Measurements from ENCODE around the gene INSRR. TPM values are rescaled to one million over a fixed set of nuclear protein-coding genes. Genes with fewer than 3 reads are reported as not detected.

The INSRR gene
- total RNA-seq, 1 donor from 2014 or later: 6.9 TPM

DNA sequence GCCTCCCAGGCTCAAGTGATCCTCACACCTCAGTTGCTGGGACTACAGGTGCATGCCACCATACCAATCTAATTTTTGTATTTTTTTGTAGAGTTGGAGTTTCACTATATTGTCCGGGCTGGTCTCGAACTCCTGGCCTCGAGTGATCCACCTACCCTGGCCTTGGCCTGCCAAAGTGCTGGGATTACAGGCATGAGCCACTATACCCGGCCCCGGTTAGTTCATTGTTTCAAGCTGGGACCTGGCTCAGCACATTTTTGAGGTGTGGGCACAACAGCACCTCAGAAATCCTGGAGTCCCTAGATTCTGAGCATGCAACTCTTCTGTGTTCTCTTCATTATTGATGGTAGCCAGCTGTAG is 63.6 kb downstream of the INSRR start:
- Mint-ChIP-seq H3K27me3 (ENCODE audit: unreplicated experiment) (no peaks in the 10 kb centered on the region), H3K36me3 (ENCODE audit: unreplicated experiment) (no peaks in the 10 kb centered on the region), H3K4me1 (ENCODE audit: low read depth, unreplicated experiment) (peaks cover 12% of the 10 kb centered on the region), H3K9me3 (ENCODE audit: unreplicated experiment) (no peaks in the 10 kb centered on the region), H3K4me3 (ENCODE audit: unreplicated experiment) (no peak overlapping the region), H3K27ac (ENCODE audit: unreplicated experiment) (no peak overlapping the region)
- TF ChIP-seq, protein P1, sequence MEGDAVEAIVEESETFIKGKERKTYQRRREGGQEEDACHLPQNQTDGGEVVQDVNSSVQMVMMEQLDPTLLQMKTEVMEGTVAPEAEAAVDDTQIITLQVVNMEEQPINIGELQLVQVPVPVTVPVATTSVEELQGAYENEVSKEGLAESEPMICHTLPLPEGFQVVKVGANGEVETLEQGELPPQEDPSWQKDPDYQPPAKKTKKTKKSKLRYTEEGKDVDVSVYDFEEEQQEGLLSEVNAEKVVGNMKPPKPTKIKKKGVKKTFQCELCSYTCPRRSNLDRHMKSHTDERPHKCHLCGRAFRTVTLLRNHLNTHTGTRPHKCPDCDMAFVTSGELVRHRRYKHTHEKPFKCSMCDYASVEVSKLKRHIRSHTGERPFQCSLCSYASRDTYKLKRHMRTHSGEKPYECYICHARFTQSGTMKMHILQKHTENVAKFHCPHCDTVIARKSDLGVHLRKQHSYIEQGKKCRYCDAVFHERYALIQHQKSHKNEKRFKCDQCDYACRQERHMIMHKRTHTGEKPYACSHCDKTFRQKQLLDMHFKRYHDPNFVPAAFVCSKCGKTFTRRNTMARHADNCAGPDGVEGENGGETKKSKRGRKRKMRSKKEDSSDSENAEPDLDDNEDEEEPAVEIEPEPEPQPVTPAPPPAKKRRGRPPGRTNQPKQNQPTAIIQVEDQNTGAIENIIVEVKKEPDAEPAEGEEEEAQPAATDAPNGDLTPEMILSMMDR (IDR thresholded peaks at IDR 0.05; ENCODE audit: partially characterized antibody, unreplicated experiment): no peak
- no peak for DNase-seq

DNA sequence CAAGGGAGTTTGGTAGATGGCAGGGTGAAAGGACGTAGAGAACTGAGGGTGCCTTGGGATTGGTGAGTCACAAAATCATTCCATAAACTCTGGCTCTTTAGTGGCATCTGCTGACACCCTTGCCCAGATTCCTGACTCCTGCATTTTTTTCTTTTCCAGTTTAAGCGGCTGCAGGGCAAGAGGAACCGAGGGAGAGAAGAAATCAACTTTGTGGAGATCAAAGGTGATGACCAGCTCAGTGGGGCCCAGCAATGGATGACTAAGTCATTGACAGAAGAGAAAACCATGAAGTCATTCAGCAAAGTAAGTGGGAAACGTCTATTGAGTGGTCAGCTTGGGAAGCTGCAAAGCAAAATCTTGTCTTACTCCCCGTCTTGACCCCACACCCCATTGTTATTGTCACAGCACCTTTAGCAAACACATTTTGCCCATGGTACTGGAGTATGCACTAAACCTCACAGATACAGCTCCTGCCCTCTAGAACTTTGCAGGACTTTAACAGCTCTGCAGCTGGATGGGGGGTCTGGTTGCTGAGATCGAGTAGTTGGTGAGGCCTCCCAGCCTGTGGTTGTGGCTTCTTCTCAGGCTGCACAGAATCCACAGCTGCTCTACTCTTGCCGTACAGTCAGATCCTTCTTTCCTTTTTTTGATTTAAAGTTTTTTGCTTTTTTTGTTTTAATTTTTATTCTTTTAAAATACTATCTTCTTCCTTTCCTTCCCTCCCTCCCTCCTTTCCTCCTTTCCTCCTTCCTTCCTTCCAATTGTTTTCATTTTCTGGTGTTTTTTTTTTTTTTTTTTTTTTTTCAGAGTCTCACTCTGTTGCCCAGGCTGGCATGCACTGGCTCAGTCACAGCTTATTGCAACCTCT is 64.2 kb downstream of the INSRR start:
- peaks cover 10% of the 10 kb centered on the region for H3K4me1 Mint-ChIP-seq (ENCODE audit: low read depth, unreplicated experiment)
- H3K27ac Mint-ChIP-seq (ENCODE audit: unreplicated experiment): no peak overlapping the region
- TF ChIP-seq, protein P1 (IDR thresholded peaks at IDR 0.05; ENCODE audit: partially characterized antibody, unreplicated experiment): no peak
- no peaks in the 10 kb centered on the region for H3K27me3 Mint-ChIP-seq (ENCODE audit: unreplicated experiment)
- no peaks in the 10 kb centered on the region for H3K36me3 Mint-ChIP-seq (ENCODE audit: unreplicated experiment)
- DNase-seq: no peak
- no peaks in the 10 kb centered on the region for H3K9me3 Mint-ChIP-seq (ENCODE audit: unreplicated experiment)
- no peak overlapping the region for H3K4me3 Mint-ChIP-seq (ENCODE audit: unreplicated experiment)

Other genes with a start within 250 kb of the INSRR start
- gene HAPLN2, start 239.7 kb downstream of the INSRR start, total RNA-seq (ENCODE audit: unreplicated experiment): 0.71 TPM
- gene BCAN, start 217.0 kb downstream of the INSRR start, total RNA-seq (ENCODE audit: unreplicated experiment): 10.3 TPM
- 375 TPM for gene NES, start 181.7 kb downstream of the INSRR start, total RNA-seq (ENCODE audit: unreplicated experiment)
- gene CRABP2, start 153.5 kb downstream of the INSRR start, total RNA-seq (ENCODE audit: unreplicated experiment): 2.4 TPM
- gene METTL25B, start 130.6 kb downstream of the INSRR start, total RNA-seq (ENCODE audit: unreplicated experiment): 27.1 TPM
- 32.6 TPM for gene ISG20L2, start 130.4 kb downstream of the INSRR start, total RNA-seq (ENCODE audit: unreplicated experiment)
- gene MRPL24, start 118.0 kb downstream of the INSRR start, total RNA-seq (ENCODE audit: unreplicated experiment): 25.1 TPM
- gene HDGF, start 107.4 kb downstream of the INSRR start, total RNA-seq (ENCODE audit: unreplicated experiment): 147 TPM
- 88.8 TPM for gene PRCC, start 91.6 kb downstream of the INSRR start, total RNA-seq (ENCODE audit: unreplicated experiment)
- gene SH2D2A, start 42.3 kb downstream of the INSRR start, total RNA-seq (ENCODE audit: unreplicated experiment): 0.86 TPM
- gene NTRK1, start 1.7 kb upstream of the INSRR start, total RNA-seq (ENCODE audit: unreplicated experiment): 296 TPM
- gene PEAR1, start 34.6 kb upstream of the INSRR start, total RNA-seq (ENCODE audit: unreplicated experiment): 1.2 TPM
- gene LRRC71, start 61.5 kb upstream of the INSRR start, total RNA-seq (ENCODE audit: unreplicated experiment): not detected
- 40.5 TPM for gene ARHGEF11, start 186.6 kb upstream of the INSRR start, total RNA-seq (ENCODE audit: unreplicated experiment)
- gene ETV3L, start 240.7 kb upstream of the INSRR start, total RNA-seq (ENCODE audit: unreplicated experiment): not detected